GM21723 (cell line): ENCODE measurements around the gene TCIRG1.

Source experiments
- ATAC-seq: cut with Tn5 transposase; IDR thresholded peaks from one replicate; pipeline ENCODE4 v1.9.1; 2021; ENCODE audit warnings: mild to moderate bottlenecking, moderate library complexity; ENCODE audit not compliant: unreplicated experiment

The TCIRG1 gene

DNA sequence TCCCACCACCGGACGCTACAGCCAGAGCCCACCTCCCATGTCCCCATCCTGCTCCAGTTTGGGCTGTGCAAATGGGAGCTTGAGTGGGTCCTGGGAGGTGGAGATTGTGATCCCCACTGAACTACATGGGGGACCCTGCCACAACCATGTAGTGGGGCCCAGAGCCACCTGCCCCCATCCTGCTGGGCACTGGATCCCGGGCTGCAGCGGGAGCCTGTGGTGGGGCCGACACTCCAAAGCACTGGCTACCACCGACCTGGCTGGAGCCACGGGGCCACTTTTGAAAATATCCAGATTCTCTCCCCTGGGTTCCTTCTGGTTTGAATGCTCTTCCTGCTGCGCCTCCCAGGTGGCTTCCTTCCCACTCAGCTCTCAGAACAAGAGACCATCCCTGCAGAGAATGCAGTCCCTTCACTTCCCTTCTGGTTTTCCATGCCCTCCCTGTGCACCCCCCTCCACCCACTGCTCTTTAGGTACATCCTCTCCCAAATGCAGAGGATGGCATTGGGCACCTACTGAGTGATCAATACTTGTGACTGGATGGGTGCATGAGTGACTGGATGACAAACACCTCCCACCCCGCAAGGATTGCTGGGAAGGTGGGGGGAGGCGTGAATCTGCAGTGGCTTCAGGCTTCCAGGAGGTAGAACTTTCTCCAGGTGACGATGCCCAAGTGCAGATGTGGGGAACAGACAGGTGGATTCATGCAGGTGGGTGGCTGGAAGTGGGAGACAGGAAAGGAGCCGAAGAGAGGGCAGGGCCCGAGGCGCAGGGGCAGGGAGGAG is 34.1 kb upstream of the TCIRG1 start:
- ATAC-seq: no peak

GRCh38 chr11:68006606-68007166 is 32.1 kb upstream of the TCIRG1 start:
- ATAC-seq: no peak

- no peak for ATAC-seq
These were observed 31.1 kb upstream of the TCIRG1 start for GRCh38 chr11:68007498-68008380.

DNA sequence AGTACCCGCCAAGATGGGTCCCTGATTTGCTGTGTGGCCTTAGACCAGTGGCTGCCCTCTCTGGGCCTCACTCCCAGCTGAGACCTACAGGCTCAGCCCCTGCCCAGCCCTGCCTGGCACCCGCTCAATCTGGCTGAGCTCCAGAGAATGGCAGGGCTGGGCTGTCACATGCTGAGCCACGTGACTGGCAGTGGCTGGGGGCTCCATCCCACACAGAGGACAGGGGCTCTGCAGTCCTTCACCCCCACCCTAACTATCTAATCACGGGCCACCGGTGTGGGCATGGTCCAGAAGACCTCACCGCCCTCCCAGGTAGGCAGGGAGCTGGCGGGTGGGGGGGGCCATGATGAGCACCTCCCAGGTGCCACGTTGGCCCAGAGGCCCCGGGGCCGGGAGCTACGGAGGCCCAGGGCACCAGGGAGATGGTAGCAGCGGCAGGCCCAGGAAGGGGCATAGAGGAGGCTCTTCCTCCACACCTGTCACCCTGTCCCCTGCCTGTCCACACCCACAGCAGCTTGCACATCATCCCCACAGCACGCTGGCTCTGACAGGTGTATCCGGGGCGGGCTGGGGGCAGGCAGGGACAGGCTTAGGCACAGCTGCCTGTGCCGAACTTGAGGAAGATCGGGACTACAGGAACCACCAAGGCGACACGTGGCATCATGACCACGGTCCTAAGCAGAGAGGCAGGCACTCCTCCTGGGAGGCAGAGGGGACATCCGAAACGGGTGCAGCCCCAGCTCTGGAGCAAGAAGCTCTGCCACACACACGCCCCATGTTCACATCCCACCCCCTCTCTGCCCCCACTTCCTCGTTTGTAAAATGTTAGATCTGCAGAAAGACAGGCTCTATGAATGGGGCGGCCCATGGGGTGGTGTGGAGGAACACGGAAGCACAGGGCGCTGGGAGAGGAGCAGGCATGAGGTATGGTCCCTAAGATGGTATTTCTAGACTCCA is 30.2 kb upstream of the TCIRG1 start:
- ATAC-seq: no peak

DNA sequence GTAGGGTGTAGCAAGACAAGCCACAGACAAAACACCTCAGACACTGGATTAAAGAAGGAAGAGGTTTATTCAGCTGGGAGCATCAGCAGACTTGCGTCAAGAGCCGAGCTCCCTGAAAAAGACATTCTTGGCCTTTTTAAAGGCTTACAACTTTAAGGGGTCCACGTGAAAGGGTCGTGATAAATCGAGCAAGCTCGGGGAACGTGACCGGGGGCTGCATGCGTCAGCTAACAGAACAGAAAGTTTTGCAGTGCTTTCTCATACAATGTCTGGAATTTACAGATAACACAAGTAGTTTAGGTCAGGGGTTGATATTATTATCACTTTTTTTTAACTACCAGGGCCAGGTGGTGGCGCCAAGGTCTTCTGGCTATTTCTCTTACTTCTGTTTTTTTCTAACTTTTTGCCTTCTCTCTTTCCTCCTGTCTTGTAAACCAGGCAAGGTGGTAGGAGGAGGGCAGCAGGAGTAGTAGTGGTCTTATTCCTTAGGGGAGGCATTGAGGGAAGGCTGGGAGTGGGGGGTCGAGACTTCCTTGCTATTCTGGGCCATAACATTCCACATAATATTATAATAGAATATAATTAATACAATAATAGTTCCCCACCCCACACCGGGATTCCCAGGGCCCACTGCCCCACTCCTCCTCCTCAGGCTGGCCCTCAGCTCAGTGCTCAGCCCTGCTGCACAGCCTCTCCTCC is 29.3 kb upstream of the TCIRG1 start:
- ATAC-seq: no peak

DNA sequence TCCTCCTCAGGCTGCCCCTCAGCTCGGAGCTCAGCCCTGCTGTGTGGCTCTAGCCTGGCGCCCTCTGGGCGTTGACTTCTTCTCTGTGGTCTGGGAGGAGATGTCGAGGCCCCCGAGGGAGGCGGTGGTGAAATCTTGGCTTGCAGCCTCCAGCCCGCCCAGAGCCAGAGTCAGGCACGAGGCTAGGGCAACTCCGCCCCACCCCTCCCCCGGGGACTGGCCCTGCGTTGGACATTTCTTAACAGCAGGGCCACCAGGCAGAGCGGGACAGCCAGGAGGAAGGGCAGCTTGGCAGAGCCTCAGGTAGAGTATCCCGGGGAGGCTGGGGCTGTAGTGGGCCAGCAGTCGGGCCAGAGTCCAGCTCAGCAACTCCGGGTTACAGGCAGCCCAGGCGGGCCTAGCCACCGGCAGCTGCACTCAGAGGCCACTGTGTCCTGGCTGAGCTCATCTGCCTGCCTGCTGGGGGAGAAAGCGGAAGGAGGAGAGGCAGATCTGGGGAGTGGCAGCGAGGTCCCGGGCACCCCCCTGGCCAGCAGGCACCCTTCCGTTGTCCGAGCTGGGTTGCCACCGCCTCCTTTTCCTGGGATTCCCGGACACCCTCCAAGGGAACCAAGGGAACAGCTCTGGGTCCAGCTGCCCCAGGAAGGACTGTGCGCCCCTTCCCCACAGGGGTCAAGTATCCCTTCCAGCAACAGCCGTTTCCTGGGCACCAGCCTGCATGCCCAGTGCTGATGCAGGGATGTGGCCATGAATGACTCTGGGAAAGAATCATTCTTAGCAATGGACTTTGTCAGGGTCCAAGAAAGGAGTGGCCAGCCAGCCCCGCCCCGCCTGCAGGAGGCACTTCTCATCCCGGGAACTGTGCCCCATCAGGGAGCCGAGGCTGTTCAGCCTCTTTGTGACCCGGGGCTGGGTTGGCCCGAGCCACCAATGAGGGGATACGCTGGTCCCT is 28.5 kb upstream of the TCIRG1 start, which contains the start of gene ALDH3B1:
ALDH3B1 (plus strand) TSS at position 238 of the 952 bp plus-strand sequence. CDS start 4,971 bp downstream, outside the sequence.
- ATAC-seq: no peak

DNA sequence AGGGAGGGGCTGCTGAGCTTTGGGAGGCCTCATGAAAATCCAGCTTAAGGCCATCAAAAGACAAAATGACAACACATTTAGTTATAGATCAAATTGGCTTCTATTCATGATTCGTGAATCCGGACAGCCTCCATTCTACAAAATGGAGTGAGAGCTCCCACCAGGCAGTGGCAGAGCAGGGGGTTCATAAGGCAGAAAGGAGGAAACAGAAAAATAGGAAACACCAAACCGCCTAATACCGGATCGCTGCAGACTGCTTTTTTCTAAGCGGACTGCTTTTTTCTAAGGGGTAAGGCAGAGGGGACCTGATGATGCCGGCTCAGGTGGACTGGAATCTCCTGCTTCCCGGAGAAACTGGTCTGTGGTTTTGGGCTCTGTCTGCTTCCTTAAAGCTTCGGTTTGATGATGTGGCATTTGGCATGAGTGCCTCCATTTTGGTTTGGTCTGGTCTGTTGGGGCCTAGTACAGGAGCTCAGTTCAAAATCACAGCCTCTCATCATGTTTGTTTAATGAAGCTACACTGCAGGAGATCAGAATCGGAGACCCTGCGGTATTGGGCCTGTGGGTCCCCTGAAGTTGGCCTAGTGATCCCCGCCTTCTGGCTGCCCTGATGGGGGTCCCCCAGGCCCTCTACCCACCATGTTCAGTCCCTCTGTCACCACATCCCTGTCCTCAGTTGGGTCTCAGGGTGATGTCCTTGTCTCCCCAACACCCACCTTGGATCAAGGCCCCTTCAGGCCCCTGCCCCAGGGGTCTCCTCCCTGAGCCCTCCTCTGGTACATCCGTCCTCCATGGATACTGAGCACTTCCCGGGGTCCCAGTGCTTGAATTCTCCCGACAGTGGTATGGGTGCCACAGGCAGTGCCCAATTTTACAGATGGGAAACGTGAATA is 27.5 kb upstream of the TCIRG1 start:
- no peak for ATAC-seq

GRCh38 chr11:68012044-68012842 is 26.6 kb upstream of the TCIRG1 start:
- ATAC-seq: no peak

- no peak for ATAC-seq
These were observed 25.8 kb upstream of the TCIRG1 start for GRCh38 chr11:68012843-68013610.

GRCh38 chr11:68013611-68014156 is 25.1 kb upstream of the TCIRG1 start:
- ATAC-seq: no peak

DNA sequence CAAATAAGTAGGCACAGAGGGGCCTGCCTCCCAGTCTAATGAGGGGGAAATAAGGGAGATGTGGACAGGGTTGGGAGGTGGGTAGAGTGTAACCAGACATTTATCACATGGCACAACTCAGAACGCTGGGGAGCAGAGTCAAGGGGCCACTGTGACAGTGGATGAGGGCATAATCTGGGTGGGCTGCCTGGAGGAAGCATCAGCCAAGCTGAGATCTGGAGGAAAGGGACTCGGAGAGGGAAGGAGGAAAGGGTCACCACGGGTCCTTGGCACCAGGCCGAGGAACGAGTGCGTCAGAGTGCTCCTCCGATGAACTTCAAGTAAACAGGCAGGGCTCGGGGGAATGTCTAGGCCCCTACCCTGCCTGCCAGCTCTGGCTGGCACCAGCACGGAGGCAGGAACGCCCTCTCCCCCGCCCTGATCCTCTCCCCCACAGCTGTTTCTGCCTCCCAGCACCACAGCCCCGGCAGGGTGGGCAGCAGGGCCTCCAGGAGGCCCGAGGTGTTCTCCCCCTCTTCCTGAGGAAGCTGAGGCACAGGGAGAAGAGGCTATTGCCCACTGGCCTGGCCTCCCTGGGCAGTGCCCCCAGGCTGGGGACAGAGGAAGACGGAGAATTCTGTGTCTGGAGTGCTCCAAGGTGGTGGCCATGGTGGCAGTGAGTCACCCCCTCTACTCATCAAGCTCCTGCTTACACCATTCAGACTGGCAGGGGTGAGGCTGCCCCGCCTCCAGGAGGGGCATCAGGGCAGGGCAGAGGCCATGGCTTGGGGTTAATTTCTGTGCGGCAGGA is 24.5 kb upstream of the TCIRG1 start:
- ATAC-seq: no peak

DNA sequence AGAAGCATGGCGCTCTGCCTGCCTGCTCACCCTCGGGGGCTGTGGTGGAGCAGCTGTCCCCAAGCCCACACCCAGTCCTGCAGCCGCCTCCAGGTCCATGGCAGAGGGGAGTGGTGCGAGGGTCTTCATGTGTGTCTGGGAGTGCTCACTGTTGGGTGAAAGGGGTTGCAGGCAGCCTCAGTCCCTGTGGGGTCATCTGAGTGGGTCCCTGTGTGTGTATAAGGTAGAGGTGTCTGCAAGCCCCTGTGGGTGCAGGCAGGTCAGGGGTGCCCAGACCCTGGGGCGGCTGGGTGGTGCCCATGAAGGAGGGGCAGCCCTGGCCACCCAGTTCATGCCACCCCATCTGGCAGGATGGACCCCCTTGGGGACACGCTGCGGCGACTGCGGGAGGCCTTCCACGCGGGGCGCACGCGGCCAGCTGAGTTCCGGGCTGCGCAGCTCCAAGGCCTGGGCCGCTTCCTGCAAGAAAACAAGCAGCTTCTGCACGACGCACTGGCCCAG is 23.8 kb upstream of the TCIRG1 start:
- no peak for ATAC-seq

- no peak for ATAC-seq
These were observed 23.4 kb upstream of the TCIRG1 start for GRCh38 chr11:68015467-68015866.

DNA sequence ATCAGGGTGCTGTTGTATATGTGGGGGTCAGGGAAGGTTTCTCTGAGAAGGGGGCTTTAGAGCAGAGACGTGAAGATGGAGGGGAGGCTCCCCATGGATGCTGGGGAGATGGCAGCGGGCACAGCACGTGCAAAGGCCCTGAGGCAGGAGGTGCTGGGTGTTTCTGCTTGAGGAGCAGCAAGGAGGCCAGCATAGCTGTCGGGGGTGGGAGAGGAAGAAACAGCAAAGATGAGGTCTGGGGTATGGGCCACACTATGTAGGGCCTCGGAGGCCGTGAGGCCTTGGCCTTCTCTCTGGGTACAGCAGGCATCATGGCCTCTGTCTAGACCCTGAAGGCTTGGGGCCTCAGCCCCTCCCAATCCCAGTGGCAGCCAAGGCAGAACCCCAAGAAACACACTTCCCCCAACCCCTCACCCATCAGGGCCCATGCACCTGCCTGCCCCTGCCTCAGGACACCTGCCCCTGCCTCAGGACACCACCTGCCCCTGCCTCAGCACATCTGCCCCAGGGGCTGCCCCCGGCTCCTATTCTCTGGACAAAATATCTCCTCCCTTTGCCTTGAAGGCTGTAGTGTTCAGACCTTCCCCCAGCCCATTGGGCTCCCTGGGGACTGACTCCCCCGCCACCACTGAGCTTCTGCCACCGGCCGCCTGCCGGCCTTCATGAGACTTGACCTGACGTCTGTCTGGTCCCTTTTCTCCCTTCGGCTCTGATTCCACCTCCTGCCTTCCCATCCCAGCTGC is 22.5 kb upstream of the TCIRG1 start:
- no peak for ATAC-seq
